ENCODE measurements around the gene IPCEF1.
A peak's percentile ranks its signal among the peaks of the same experiment; 100 is the strongest.
"Not testable (repeated sequence)": the region's sequence is repeated elsewhere in the genome, so short reads cannot be mapped to it uniquely, and the experiment has no call there.

The IPCEF1 gene

GRCh38 chr6:154206996-154207395 lies 149.6 kb downstream of the IPCEF1 start:
- no peak for DNase-seq
- intact Hi-C loops (cut with DNase I), result no loop called here

- no peak for DNase-seq
Observed at GRCh38 chr6:154206141-154206540, 150.5 kb downstream of the IPCEF1 start.

DNA sequence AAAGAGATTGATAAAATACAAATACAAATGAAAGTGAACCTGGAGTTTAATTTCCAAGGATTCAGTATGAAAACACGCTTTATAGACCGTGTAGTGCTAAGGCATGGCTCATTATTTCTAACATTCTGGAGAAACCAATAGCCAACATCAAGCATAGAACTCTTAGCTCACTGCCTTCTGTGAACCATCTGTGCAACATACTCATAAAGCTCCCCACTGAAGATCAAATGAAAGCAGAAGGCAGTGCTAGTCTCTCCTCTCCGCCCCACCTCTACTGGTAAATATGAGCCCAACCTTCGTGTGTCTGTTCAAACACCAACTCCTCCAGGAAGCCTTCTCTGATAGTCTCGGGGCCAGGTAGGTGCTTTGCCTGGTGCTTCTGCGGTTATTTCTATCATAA lies 153.6 kb downstream of the IPCEF1 start:
- intact Hi-C loops (cut with DNase I), result no loop called here
- DNase-seq, result no peak

More at GRCh38 chr6:154206141-154206540, 150.5 kb downstream of the IPCEF1 start:
- intact Hi-C loops (cut with DNase I), result no loop called here

GRCh38 chr6:154202339-154202738 lies 154.3 kb downstream of the IPCEF1 start:
- DNase-seq, result no peak
- intact Hi-C loops (cut with DNase I), result no loop called here

DNA sequence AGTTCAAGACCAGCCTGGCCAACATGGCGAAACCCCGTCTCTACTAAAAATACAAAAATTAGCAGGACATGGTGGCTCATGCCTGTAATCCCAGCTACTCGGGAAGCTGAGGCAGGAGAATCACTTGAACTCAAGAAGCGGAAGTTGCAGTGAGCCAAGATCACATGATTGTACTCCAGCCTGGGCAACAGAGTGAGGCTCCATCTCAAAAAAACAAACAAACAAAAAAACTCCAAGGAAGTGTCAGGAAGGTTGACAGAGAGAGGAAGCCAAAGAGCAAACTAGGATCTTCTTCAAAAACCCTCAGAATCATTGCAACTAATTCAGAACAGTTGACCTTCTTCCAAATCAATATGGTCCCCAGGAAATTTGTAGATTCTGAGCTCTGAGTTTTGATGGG lies 154.9 kb downstream of the IPCEF1 start:
- intact Hi-C loops (cut with DNase I), result not testable (repeated sequence)

DNA sequence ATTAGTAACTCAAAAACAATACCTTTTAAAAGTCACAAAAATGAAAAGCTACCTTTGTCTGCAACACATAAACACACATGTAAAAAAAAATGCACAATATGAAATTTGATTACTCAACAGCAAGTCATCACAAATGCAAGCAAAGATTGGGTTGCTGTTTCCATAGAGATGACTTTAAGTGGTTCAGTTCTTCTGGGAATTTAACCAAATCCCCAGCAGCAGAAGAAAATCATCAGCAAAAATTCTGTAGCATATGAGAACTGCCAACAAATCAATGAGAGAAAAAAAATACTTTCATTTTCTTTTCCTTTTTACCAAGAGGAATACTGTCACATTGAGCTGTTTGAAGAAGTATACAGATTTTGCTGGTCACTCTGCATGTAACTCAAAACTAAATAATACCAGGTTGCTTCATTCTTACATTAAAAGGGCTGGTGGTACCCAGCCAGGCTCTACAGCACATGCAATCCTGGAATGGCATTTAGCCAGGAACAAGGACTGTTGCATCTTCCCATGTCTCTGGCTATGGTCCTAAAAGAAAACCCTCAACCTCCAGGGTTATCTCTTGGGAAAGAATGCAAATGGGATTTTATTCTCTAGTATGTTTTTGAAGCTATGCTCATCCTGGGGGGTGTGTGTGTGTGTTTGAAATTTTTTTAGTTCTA lies 159.3 kb downstream of the IPCEF1 start:
- intact Hi-C loops (cut with DNase I), result no loop called here
- DNase-seq, result no peak

More for the DNA sequence above, 154.9 kb downstream of the IPCEF1 start:
- DNase-seq, result not testable (repeated sequence)

DNA sequence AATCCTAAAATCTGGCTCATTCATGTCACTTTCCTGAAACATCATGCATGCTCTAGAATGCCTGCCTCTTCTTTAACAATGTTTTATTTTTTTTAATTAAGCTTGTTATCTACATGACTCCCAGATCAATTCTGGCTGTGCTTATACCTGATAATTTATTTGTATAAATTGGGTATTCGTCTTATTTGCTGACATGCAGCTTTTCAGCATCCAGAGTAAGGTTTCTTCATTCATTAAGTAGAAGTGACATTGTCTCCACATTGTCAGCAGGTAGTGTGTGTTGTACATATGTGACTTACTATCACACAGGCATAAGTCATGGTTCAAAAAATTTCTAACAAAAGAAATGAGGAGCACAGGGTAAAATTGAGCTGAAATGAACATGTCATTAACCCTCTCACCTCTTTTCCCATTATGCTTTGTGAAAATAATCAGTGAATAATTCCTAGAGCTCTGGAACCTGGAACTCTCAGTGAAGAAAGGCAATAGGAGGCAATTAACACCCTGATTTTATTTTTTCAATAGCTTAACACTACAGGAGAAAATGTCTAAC lies 160.2 kb downstream of the IPCEF1 start:
- intact Hi-C loops (cut with DNase I), result no loop called here
- no peak for DNase-seq

- intact Hi-C loops (cut with DNase I), result no loop called here
- DNase-seq, result no peak
Observed at GRCh38 chr6:154187714-154188113, 168.9 kb downstream of the IPCEF1 start.

- intact Hi-C loops (cut with DNase I), result no loop called here
- no peak for DNase-seq
Observed at GRCh38 chr6:154187203-154187602, 169.4 kb downstream of the IPCEF1 start.

DNA sequence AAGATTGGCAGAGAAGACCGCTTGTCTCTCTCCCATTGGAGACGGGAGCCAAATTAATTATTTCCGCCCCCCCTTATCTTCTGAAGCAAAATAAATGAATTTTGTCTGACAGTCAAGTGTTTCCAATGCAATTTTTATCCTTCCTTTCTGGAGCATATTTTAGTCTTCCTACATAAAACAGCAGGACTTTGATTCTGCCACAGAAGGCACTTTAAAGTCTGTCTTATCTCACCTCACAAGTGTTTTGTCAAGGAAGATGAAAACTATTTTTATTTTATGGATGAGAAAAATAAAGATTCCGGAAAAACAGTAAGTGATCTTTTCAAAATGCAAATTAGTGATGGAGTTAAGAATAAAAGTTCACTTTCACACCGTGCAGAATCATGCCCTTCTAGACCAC lies 177.2 kb downstream of the IPCEF1 start:
- intact Hi-C loops (cut with DNase I), result no loop called here
- no peak for DNase-seq

GRCh38 chr6:154172393-154172792 lies 184.2 kb downstream of the IPCEF1 start:
- intact Hi-C loops (cut with DNase I); DNase-seq: not testable (repeated sequence)

DNA sequence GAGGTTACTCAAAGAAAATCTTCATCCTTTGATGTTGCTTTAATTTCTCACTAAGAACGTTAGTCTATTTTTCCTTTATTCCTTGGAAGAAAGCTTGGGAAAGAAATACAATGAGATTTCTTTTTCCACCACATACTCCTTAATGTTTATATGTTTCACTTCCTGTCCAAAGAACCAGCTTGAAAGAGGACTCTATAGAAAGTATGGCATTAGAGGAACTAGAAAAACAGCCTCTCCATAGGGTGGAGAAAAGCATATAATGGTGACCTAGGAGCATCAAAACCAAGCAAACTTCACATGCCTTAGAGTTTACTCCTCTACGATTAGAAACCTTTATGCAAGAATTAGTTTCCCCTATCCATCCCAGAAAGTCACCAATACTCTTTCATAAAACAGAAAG lies 186.5 kb downstream of the IPCEF1 start:
- no peak for DNase-seq
- intact Hi-C loops (cut with DNase I), result no loop called here

- DNase-seq, result peak in 22 of 42 donors; percentile 23 to 71 (median 40)
- intact Hi-C loops (cut with DNase I), result no loop called here
Observed at GRCh38 chr6:154169193-154169847, 187.3 kb downstream of the IPCEF1 start.

DNA sequence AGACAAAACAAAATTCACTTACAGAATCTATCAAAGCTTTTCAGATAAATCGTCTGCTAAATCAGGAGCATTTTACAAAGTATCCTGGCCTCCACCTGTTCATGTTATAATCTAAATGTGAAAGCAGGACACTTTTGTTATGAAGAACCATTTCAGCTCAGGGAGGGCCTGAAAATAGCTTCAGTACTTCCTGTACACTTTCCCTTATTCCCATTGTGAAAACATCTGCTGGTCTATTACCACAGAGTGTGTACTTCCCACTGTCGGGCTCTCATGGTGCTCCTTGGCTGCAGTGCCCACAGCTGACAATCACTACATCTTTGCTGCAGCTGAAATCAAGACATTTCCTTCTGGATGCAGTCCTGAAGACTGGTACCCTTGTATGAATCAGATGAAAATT lies 189.5 kb downstream of the IPCEF1 start:
- no peak for DNase-seq
- intact Hi-C loops (cut with DNase I), result no loop called here

- DNase-seq, result no peak
- intact Hi-C loops (cut with DNase I), result no loop called here
Observed at GRCh38 chr6:154166140-154166539, 190.5 kb downstream of the IPCEF1 start.

GRCh38 chr6:154165478-154165877 lies 191.1 kb downstream of the IPCEF1 start:
- intact Hi-C loops (cut with DNase I), result no loop called here
- DNase-seq, result peak in 1 of 42 donors; percentile 33

- intact Hi-C loops (cut with DNase I), result no loop called here
- peak in 35 of 42 donors; percentile 12 to 82 (median 43) for DNase-seq
Observed at GRCh38 chr6:154164397-154164796, 192.2 kb downstream of the IPCEF1 start.

- intact Hi-C loops (cut with DNase I), result no loop called here
- DNase-seq, result no peak
Observed at GRCh38 chr6:154161689-154162088, 194.9 kb downstream of the IPCEF1 start.

- intact Hi-C loops (cut with DNase I), result no loop called here
- DNase-seq, result no peak
Observed at GRCh38 chr6:154159126-154159525, 197.5 kb downstream of the IPCEF1 start.

DNA sequence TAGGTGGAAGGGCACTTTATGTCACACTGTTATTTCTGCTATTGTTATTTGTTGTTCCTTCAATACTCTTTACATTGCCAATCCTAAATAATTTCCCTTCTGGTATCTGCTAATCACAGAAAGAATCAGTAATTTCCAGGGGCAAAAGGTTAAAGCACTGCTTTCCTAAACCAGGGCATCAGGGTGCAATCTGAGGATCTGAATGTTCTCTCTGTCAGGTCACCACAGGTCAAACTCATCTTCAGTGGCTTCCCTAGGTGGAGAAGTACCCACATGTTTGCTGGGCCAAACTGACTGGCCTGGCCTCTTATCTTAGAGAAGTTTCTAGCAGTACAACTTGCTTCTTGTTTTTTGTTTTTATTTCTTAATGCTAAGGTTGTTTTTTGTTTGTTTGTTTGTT lies 198.9 kb downstream of the IPCEF1 start:
- intact Hi-C loops (cut with DNase I), result no loop called here
- DNase-seq, result no peak

- DNase-seq, result no peak
- intact Hi-C loops (cut with DNase I), result no loop called here
Observed at GRCh38 chr6:154157082-154157481, 199.5 kb downstream of the IPCEF1 start.
